K562 (cell line): ENCODE results near the gene DTD1. TPM values are rescaled to one million over a fixed set of nuclear protein-coding genes. Genes with fewer than 3 reads are reported as not detected.

ENCODE experiments used
- ATAC-seq: fragments of 200-7000 bp; cut with Tn5 transposase; 3 replicates; pipeline ENCODE4 v1.9.1; 2020; ENCODE audit warnings: moderate library complexity
- BruUV-seq: library from RNA; stranded (reverse); fragments of 400-500 nt; replicated peaks from 2 replicates; lab custom pipeline; 2021; lab: Mats Ljungman, UMichigan
- CTCF ChIA-PET: fragments of 300-600 bp; formaldehyde crosslinking; extraction: SDS; loops from one replicate; lab custom pipeline; 2021; ENCODE audit warnings: low intra/inter-chr PET ratio; lab: Yijun Ruan, JAX
- POLR2A ChIA-PET: fragments of 300-600, 350-650 bp; sonication (Branson Sonifier 250); formaldehyde crosslinking; extraction: SDS; loops from one replicate; lab custom pipeline; 2021; ENCODE audit warnings: antibody characterized with exemption, inconsistent platforms; lab: Yijun Ruan, JAX
- DNase-seq, 4 experiments: peaks; one replicate each; pipeline versions ENCODE4 v3.0.0 to v3.0.0-alpha.2; 2011 to 2018; ENCODE audit warnings: low spot score in 3 of 4, mixed read lengths in 3 of 4; ENCODE audit errors: extremely low read depth in 1 of 4
- FAIRE-seq: peaks from 2 replicates; lab custom pipeline; 2011; peaks lifted over from hg19 to GRCh38; lab: Jason Lieb, UNC
- H2AFZ ChIP-seq: 2 replicates; pipeline ENCODE4 v1.6.0; 2011; ENCODE audit warnings: low read depth, low read length, control low read depth, inconsistent platforms
- H3K27ac ChIP-seq: fragments of 200-600 bp; 3 replicates; pipeline ENCODE4 v1.8.0; 2011; ENCODE audit warnings: low read depth, mild to moderate bottlenecking, control low read depth, inconsistent platforms, low read length, moderate library complexity, mixed read lengths; ENCODE audit errors: extremely low read depth
- H3K27me3 ChIP-seq, 2 experiments: fragments of 300-600 bp in 1 of 2; 2 replicates in 1 of 2; 3 replicates in 1 of 2; pipeline versions ENCODE4 v1.6.0 to v1.8.0; 2011; ENCODE audit warnings: inconsistent platforms in 2 of 2, low read length in 2 of 2, mild to moderate bottlenecking in 1 of 2, mixed read lengths in 1 of 2, moderate library complexity in 1 of 2; ENCODE audit not compliant: control insufficient read depth in 2 of 2, insufficient read depth in 2 of 2
- H3K36me3 ChIP-seq: fragments of 300-600 bp; 3 replicates; pipeline ENCODE4 v1.8.0; 2011; ENCODE audit warnings: mild to moderate bottlenecking, low read length, inconsistent platforms; ENCODE audit not compliant: control insufficient read depth, insufficient read depth
- H3K4me1 ChIP-seq, 2 experiments: fragments of 200-600 bp in 1 of 2; replicated peaks in 1 of 2; 2 replicates in 1 of 2; 3 replicates in 1 of 2; pipeline versions ENCODE4 v1.5.1 to v1.8.0; 2011; ENCODE audit warnings: inconsistent platforms in 2 of 2, low read length in 2 of 2, mild to moderate bottlenecking in 1 of 2, mixed read lengths in 1 of 2, moderate library complexity in 1 of 2; ENCODE audit not compliant: control insufficient read depth in 2 of 2, insufficient read depth in 2 of 2
- H3K4me2 ChIP-seq: 2 replicates; pipeline ENCODE4 v1.6.1; 2011; ENCODE audit warnings: low read length, control low read depth, inconsistent platforms, mixed read lengths; ENCODE audit not compliant: insufficient read depth
- H3K4me3 ChIP-seq: fragments of 200-600 bp; sonication (generic), shearing (Covaris generic); 2 replicates; pipeline ENCODE4 v1.5.1; 2016; ENCODE audit warnings: control low read depth, inconsistent platforms
- H3K79me2 ChIP-seq: fragments of 200-600 bp; 3 replicates; pipeline ENCODE4 v1.8.0; 2011; ENCODE audit warnings: low read length, inconsistent platforms; ENCODE audit not compliant: control insufficient read depth, insufficient read depth
- H3K9ac ChIP-seq, 2 experiments: 2 replicates each; pipeline versions ENCODE4 v1.6.0 to v1.6.1; 2011; ENCODE audit warnings: low read depth in 2 of 2, low read length in 2 of 2, control low read depth in 1 of 2, inconsistent platforms in 1 of 2, mild to moderate bottlenecking in 1 of 2, mixed read lengths in 1 of 2; ENCODE audit not compliant: insufficient read depth in 1 of 2
- H3K9me1 ChIP-seq: one replicate; pipeline ENCODE4 v1.6.0; 2011; ENCODE audit warnings: inconsistent platforms, mild to moderate bottlenecking, low read length, moderate library complexity; ENCODE audit not compliant: control insufficient read depth, insufficient read depth
- H3K9me3 ChIP-seq: replicated peaks from 2 replicates; pipeline ENCODE4 v1.5.1; 2011; ENCODE audit warnings: low read depth, low read length, inconsistent platforms; ENCODE audit not compliant: control insufficient read depth, insufficient read depth
- H4K20me1 ChIP-seq: replicated peaks from 2 replicates; pipeline ENCODE4 v1.6.1; 2011; ENCODE audit warnings: low read length, inconsistent platforms, mixed read lengths; ENCODE audit not compliant: control insufficient read depth, insufficient read depth
- CCAR2 ChIP-seq: fragments of 200-400 bp; formaldehyde crosslinking; IDR thresholded peaks from 2 replicates; pipeline ENCODE4 v1.6.1; 2017; ENCODE audit warnings: mild to moderate bottlenecking, low read depth, low read length
- ELK3 ChIP-seq: fragments of 450-650 bp; formaldehyde crosslinking; IDR thresholded peaks from 2 replicates; pipeline ENCODE4 v1.4.0; 2020; ENCODE audit warnings: mild to moderate bottlenecking
- HNRNPL ChIP-seq: fragments of 200-400 bp; formaldehyde crosslinking; IDR thresholded peaks from 2 replicates; pipeline ENCODE4 v1.6.1; 2017; ENCODE audit warnings: low read depth, mild to moderate bottlenecking, low read length
- KLF1 ChIP-seq: fragments of 450-650 bp; IDR thresholded peaks from 2 replicates; pipeline ENCODE4 v1.6.1; 2016; ENCODE audit warnings: missing genetic modification characterization, missing compliant biosample characterization
- TBP ChIP-seq: optimal IDR thresholded peaks from 2 replicates; pipeline ENCODE3; 2011; ENCODE audit warnings: low read depth, low read length, improper control_type of control experiment
- THAP12 ChIP-seq: fragments of 250-450 bp; sonication (Bioruptor Pico); IDR thresholded peaks from 2 replicates; pipeline ENCODE4 v1.9.0; 2021; ENCODE audit warnings: mild to moderate bottlenecking, inconsistent platforms
- ZNF511 ChIP-seq: sonication (generic); formaldehyde crosslinking; IDR thresholded peaks from 2 replicates; pipeline ENCODE4 v1.8.0; 2022; ENCODE audit warnings: mild to moderate bottlenecking, missing genetic modification reagents
- WGBS: fragments of 100-300 bp; shearing (Covaris generic); methylation state at CpG from one replicate; pipeline ENCODE4 v1.1.6; 2016; ENCODE audit warnings: low coverage, mixed read lengths; ENCODE audit not compliant: insufficient coverage; ENCODE audit errors: missing lambda C conversion rate; 5-methylcytosine and 5-hydroxymethylcytosine counted together
- in situ Hi-C: fragments of 300-500 bp; cut with MboI; formaldehyde crosslinking; loops from 4 replicates; pipeline ENCODE4 v1.15.0; 2018; ENCODE audit warnings: inconsistent platforms, mixed read lengths
- intact Hi-C: fragments of 100-400 bp; cut with micrococcal nuclease; formaldehyde crosslinking; loops from 2 replicates; pipeline ENCODE4 v1.14.2; 2022
- polyA plus RNA-seq, 8 experiments: library from polyadenylated mRNA; depleted of rRNA in 4 of 8; stranded (reverse) in 5 of 8; unstranded in 3 of 8; fragments of >200 nt; fragmentation: Nextera tagmentation in 2 of 8; fragmentation: Illumina TruSeq in 1 of 8; extraction: Ambion mirVana in 2 of 8; extraction: Trizol in 1 of 8; gene quantifications; 2 replicates each; pipeline versions ENCODE4 v1.2.1 to v1.2.3, GENCODE V29; 2011 to 2014; ENCODE audit warnings: inconsistent platforms in 1 of 8, missing spikeins in 1 of 8
- total RNA-seq, 7 experiments: library from RNA; depleted of rRNA in 6 of 7; stranded (reverse); fragments of >200 nt in 6 of 7; fragmentation: Illumina TruSeq in 2 of 7; extraction: Trizol in 2 of 7; gene quantifications; 2 replicates each; pipeline versions ENCODE4 v1.2.1 to v1.2.3, GENCODE V29; 2011 to 2021; ENCODE audit warnings: low replicate concordance in 1 of 7

Gene DTD1
- total and polyA plus RNA-seq, 9 of the 15 experiments (the other 6 are each of a cell fraction or from before 2014, with no cell fraction given) = 5.7 to 28.6 (median 26.8) TPM

- Histone ChIP-seq H3K4me3 (no peak overlapping the region), H3K36me3 (no peaks in the 10 kb centered on the region), H3K9ac (no peak overlapping the region), H3K79me2 (no peaks in the 10 kb centered on the region), H3K4me2 (no peak overlapping the region), H3K27ac (no peak overlapping the region), H3K9me1 (no peaks in the 10 kb centered on the region), H2AFZ (no peak overlapping the region), H3K27me3 (no peaks in the 10 kb centered on the region), H3K4me1 (no peaks in the 10 kb centered on the region), H3K9me3 (no peaks in the 10 kb centered on the region), H4K20me1 (0 out of 2 replicates have a peak, but pooled peaks cover 7% of the 10 kb centered on the region)
- 0% methylated on average over 3 of the region's 3 CpGs for WGBS
- no peak for FAIRE-seq
- ChIA-PET CTCF (no interaction called here), POLR2A (interaction anchor here (0.7 kb wide), 1 partner anchor 14 kb away, joined by 5 read pairs; no protein-coding TSS in a partner anchor)
- intact Hi-C loops (no loop called here), in situ Hi-C loops (no loop called here)
- no TSS peak for BruUV-seq
- TF ChIP-seq ZNF511 (CRISPR knock-in tag) = no peak
- no peak for TF ChIP-seq TBP
- TF ChIP-seq KLF1 = no peak
- no peak for TF ChIP-seq ELK3
- TF ChIP-seq THAP12 (CRISPR knock-in tag) = no peak
- TF ChIP-seq CCAR2 = no peak
- no peak for TF ChIP-seq HNRNPL
- DNase-seq = no peak
- no peak for ATAC-seq
Measured at GRCh38 chr20:18718129-18718528, 130.3 kb downstream of the DTD1 start.
